Muscle of arm (tissue), 12 donors: ENCODE measurements around the gene CAMK4. TPM values are rescaled to one million over a fixed set of nuclear protein-coding genes. Genes with fewer than 3 reads are reported as not detected.

Experiments
- DNase-seq: peaks from one replicate; pipeline ENCODE4 v3.0.0-alpha.2; 2013
- polyA plus RNA-seq, 12 donors: library from polyadenylated mRNA; unstranded; fragments of 120-200 nt; gene quantifications; one replicate each; pipeline ENCODE4 v1.2.1, GENCODE V29; 2013; ENCODE audit not compliant: insufficient read length in 12 of 12

Gene CAMK4
- polyA plus RNA-seq, 12 donors, result 4.2 to 16.8 (median 5.5) TPM; not detected in 1

GRCh38 chr5:111535879-111536549 lies 311.8 kb downstream of the CAMK4 start:
- DNase-seq, result no peak

- peak; percentile 55 for DNase-seq
Observed at GRCh38 chr5:111537141-111538024, 313.2 kb downstream of the CAMK4 start.

Other genes with a start within 250 kb of the CAMK4 start
- gene TSLP, start 152.7 kb upstream of the CAMK4 start, polyA plus RNA-seq, result under 1 TPM in 10 of 12 donors, not detected in 2; 0.22 to 0.97 (median 0.47) TPM
- 100 to 1,000 TPM in 1 of 12 donors, 10 to 100 TPM in 11; 14.2 to 210 (median 20.2) TPM for gene WDR36, start 132.0 kb upstream of the CAMK4 start, polyA plus RNA-seq